ENCODE measurements around the gene CMC2. TPM values are rescaled to one million over a fixed set of nuclear protein-coding genes. Genes with fewer than 3 reads are reported as not detected.

CMC2 gene
- total RNA-seq, 2 donors from 2014 or later: 20.5 to 61.7 TPM

DNA sequence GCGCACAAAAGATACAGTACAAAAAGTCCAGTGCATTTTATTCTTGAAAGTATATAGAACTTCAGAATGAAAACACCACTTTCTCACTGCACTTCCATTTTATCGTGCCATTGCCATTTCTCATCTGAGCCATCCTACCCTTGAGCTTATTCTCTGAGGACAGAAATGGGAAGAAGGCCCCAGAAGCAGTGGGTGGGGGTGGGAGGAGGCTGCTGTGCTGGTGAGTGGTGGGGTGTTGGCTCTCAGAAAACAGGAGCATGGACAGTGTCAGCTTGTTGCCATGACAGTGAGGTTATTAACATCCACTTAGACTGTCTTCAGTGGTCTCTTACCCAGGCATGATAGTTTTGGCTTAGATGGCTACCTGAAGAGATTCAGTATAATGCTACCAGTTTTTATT is 33.4 kb upstream of the CMC2 start:
- no peak for TF ChIP-seq CTCF (IDR thresholded peaks at IDR 0.05)
- H3K4me1 ChIP-seq (ENCODE audit: control insufficient read depth in 1 of 2, low read depth in 2 of 2): peaks cover 11 to 18% of the 10 kb centered on the region in 2 donors
- no peaks in the 10 kb centered on the region for H3K9me3 ChIP-seq
- no peak for ATAC-seq (ENCODE audit: insufficient number of reproducible peaks, low FRiP score, low read depth)
- H3K4me3 ChIP-seq: no peak overlapping the region
- no peak overlapping the region for H3K27ac ChIP-seq
- H3K36me3 ChIP-seq: peaks cover 28% of the 10 kb centered on the region
- no peak for DNase-seq (ENCODE audit: low spot score)
- no peaks in the 10 kb centered on the region for H3K27me3 ChIP-seq (replicated peaks; ENCODE audit: insufficient read depth)

GRCh38 chr16:81036751-81037350 is 30.2 kb upstream of the CMC2 start:
- no peak for TF ChIP-seq CTCF (IDR thresholded peaks at IDR 0.05)
- Histone ChIP-seq H3K27ac (no peak overlapping the region), H3K36me3 (no peaks in the 10 kb centered on the region), H3K9me3 (no peaks in the 10 kb centered on the region), H3K4me3 (peak overlapping the region; percentile 81), H3K4me1 (ENCODE audit: control insufficient read depth in 1 of 2, low read depth in 2 of 2) (peaks cover 11 to 18% of the 10 kb centered on the region in 2 donors), H3K27me3 (replicated peaks; ENCODE audit: insufficient read depth) (no peaks in the 10 kb centered on the region)
- no peak for DNase-seq (ENCODE audit: low spot score)
- ATAC-seq (ENCODE audit: insufficient number of reproducible peaks, low FRiP score, low read depth): no peak

DNA sequence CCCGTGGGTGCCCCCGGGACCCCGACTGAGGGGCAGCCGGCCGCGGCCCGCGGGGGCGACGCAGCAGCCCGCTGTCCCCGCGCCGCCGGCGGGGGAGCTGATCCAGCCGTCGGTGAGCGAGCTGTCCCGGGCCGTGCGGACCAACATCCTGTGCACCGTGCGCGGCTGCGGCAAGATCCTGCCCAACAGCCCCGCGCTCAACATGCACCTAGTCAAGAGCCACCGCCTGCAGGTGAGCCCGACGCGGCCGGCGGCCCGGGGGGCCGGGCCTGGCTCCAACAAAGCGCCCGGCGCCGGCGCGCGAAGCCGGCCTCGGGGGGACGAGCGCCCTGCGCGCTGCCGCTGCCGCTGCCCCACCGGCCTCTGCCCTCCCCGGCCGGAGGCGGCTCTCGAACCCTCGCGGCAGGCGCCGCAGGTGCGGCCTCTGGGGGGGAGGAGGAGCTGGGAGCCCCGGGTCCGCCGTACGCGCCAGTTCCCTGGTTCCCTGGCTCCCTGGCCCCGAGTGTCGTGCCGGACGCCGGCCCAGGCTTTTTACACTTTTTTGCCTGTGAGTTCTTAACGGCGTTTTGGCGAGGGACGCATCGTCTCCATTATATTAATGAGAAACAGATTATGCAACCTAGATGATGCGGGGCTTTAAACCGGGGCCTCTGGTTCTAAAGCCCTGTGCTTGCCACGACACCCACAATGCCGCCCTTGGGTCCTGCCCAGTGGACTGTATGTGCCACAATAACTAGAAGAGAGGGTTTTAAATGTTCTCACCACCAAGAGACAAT is 29.5 kb upstream of the CMC2 start:
- ATAC-seq (ENCODE audit: insufficient number of reproducible peaks, low FRiP score, low read depth) (peak; percentile 13), DNase-seq (ENCODE audit: low spot score) (no peak)
- peak overlapping the region; percentile 81 for H3K4me3 ChIP-seq
- H3K27me3 ChIP-seq (replicated peaks; ENCODE audit: insufficient read depth): no peaks in the 10 kb centered on the region
- H3K9me3 ChIP-seq: no peaks in the 10 kb centered on the region
- TF ChIP-seq CTCF (IDR thresholded peaks at IDR 0.05): no peak
- peaks cover 11 to 18% of the 10 kb centered on the region in 2 donors for H3K4me1 ChIP-seq (ENCODE audit: control insufficient read depth in 1 of 2, low read depth in 2 of 2)
- H3K36me3 ChIP-seq: no peaks in the 10 kb centered on the region
- no peak overlapping the region for H3K27ac ChIP-seq

DNA sequence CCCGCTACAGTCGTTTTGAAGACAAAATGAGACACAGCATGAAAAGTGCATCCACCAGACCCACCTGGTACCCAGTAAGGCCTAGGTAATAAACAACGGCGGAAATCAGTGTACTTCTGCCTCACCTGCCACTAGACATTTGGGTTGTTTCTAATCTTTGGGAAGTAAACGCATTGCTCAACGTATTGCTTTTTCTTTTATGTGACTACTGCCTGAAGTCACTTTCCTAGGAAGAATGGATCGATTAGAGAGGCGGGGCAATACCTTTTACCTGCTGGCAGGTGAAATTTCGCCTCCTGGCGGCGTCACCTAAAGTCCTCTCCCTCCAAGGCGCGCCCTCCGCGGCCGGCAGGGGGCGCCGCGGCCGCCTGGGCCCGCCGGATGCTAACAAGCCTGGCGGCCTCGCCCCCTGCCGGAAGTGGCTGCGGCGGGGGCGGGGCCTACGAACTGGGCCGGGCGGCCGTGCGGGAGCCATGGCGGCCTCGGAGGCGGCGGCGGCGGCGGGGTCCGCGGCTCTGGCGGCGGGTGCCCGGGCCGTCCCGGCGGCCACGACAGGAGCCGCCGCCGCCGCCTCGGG is 28.8 kb upstream of the CMC2 start, which contains the start of gene ATMIN:
Gene ATMIN, plus strand, starts transcription at position 445 of the 577 bp plus-strand sequence. Its CDS starts 29 bp downstream, at position 474.
- DNase-seq (ENCODE audit: low spot score): peak; percentile 38

More for the DNA sequence above, 28.8 kb upstream of the CMC2 start, which contains the start of gene ATMIN:
- Histone ChIP-seq H3K27ac (no peak within 1 kb of the TSS), H3K27me3 (replicated peaks; ENCODE audit: insufficient read depth) (no peaks in the 10 kb centered on the region), H3K4me3 (peak within 1 kb of the TSS; percentile 81), H3K36me3 (no peaks in the 10 kb centered on the region), H3K4me1 (ENCODE audit: control insufficient read depth in 1 of 2, low read depth in 2 of 2) (peaks cover 11 to 18% of the 10 kb centered on the region in 2 donors), H3K9me3 (no peaks in the 10 kb centered on the region)
- peak; percentile 93 for ATAC-seq (ENCODE audit: insufficient number of reproducible peaks, low FRiP score, low read depth)
- peak; percentile 93 for TF ChIP-seq CTCF (IDR thresholded peaks at IDR 0.05)

All from thoracic aorta (tissue), 2 donors.